GM12878 (cell line): ENCODE results near the gene LENEP. TPM values are rescaled to one million over a fixed set of nuclear protein-coding genes. Genes with fewer than 3 reads are reported as not detected.

Source experiments
- ATAC-seq: fragments of 200-7000 bp; cut with Tn5 transposase; 3 replicates; pipeline ENCODE4 v1.9.1; 2020; ENCODE audit warnings: mild to moderate bottlenecking, moderate library complexity
- Bru-seq: library from RNA; stranded (reverse); fragments of 400-500 nt; gene quantifications from one replicate; lab custom pipeline; 2021; lab: Mats Ljungman, UMichigan
- BruChase-seq, 2 experiments: library from RNA; stranded (reverse); fragments of 400-500 nt; gene quantifications; one replicate each; lab custom pipeline; 2021; lab: Mats Ljungman, UMichigan
- BruUV-seq: library from RNA; stranded (reverse); fragments of 400-500 nt; replicated peaks from 2 replicates; lab custom pipeline; 2021; lab: Mats Ljungman, UMichigan
- CTCF ChIA-PET: fragments of 300-600 bp; sonication (Branson Sonifier 250); formaldehyde crosslinking; extraction: SDS; loops from one replicate; lab custom pipeline; 2021; ENCODE audit warnings: inconsistent platforms; lab: Yijun Ruan, JAX
- POLR2A ChIA-PET: fragments of 350-600 bp; formaldehyde crosslinking; extraction: SDS; loops from one replicate; lab custom pipeline; 2021; ENCODE audit warnings: inconsistent platforms; lab: Charles Lee
- RAD21 ChIA-PET: fragments of 300-600 bp; sonication (Branson Sonifier 250); formaldehyde crosslinking; loops from one replicate; lab custom pipeline; 2023; ENCODE audit warnings: antibody characterized with exemption; ENCODE audit not compliant: unreplicated experiment; lab: Charles Lee
- SMC1A ChIA-PET: fragments of 300-600 bp; sonication (Branson Sonifier 250); formaldehyde crosslinking; loops from one replicate; lab custom pipeline; 2023; ENCODE audit not compliant: unreplicated experiment, uncharacterized antibody; lab: Charles Lee
- DNase-seq: peaks from one replicate; pipeline ENCODE4 v3.0.0-alpha.2; 2011; ENCODE audit warnings: low read depth, low spot score
- FAIRE-seq: peaks from 3 replicates; lab custom pipeline; 2011; peaks lifted over from hg19 to GRCh38; lab: Jason Lieb, UNC
- H2AFZ ChIP-seq: 2 replicates; pipeline ENCODE4 v1.6.0; 2011; ENCODE audit warnings: low read depth, low read length, control low read depth; ENCODE audit not compliant: control insufficient read depth
- H3K27ac ChIP-seq: 2 replicates; pipeline ENCODE4 v1.5.1; 2011; ENCODE audit warnings: control low read depth; ENCODE audit not compliant: control insufficient read depth, insufficient read depth
- H3K27me3 ChIP-seq, 2 experiments: replicated peaks in 1 of 2; 2 replicates each; pipeline versions ENCODE4 v1.6.0 to v1.6.1; 2011; ENCODE audit warnings: low read length in 1 of 2; ENCODE audit not compliant: control insufficient read depth in 2 of 2, insufficient read depth in 2 of 2
- H3K36me3 ChIP-seq, 2 experiments: 2 replicates each; pipeline ENCODE4 v1.5.1; 2011; ENCODE audit warnings: low read length in 1 of 2; ENCODE audit not compliant: control insufficient read depth in 2 of 2, insufficient read depth in 2 of 2
- H3K4me1 ChIP-seq: 2 replicates; pipeline ENCODE4 v1.6.1; 2011; ENCODE audit warnings: mild to moderate bottlenecking, low read length, moderate library complexity, mixed read lengths; ENCODE audit not compliant: control insufficient read depth, insufficient read depth
- H3K4me2 ChIP-seq: 2 replicates; pipeline ENCODE4 v1.6.0; 2011; ENCODE audit warnings: control low read depth; ENCODE audit not compliant: control insufficient read depth, insufficient read depth
- H3K4me3 ChIP-seq: fragments of 200-600 bp; sonication (generic); 2 replicates; pipeline ENCODE4 v1.5.1; 2016
- H3K79me2 ChIP-seq: 2 replicates; pipeline ENCODE4 v1.6.0; 2011; ENCODE audit warnings: low read length; ENCODE audit not compliant: control insufficient read depth, insufficient read depth
- H3K9ac ChIP-seq: 2 replicates; pipeline ENCODE4 v1.8.0; 2011; ENCODE audit warnings: low read length, control low read depth, mixed read lengths; ENCODE audit not compliant: control insufficient read depth, insufficient read depth
- H3K9me3 ChIP-seq: replicated peaks from 3 replicates; pipeline ENCODE4 v1.5.1; 2011; ENCODE audit warnings: mild to moderate bottlenecking, low read length; ENCODE audit not compliant: control insufficient read depth, insufficient read depth
- H4K20me1 ChIP-seq: 2 replicates; pipeline ENCODE4 v1.6.0; 2011; ENCODE audit not compliant: control insufficient read depth, insufficient read depth
- ATF7 ChIP-seq: fragments of 450-650 bp; IDR thresholded peaks from 2 replicates; pipeline ENCODE4 v1.6.1; 2016; ENCODE audit warnings: low read depth, mild to moderate bottlenecking
- E2F8 ChIP-seq: fragments of 450-650 bp; IDR thresholded peaks from 2 replicates; pipeline ENCODE4 v1.6.1; 2018; ENCODE audit warnings: mild to moderate bottlenecking, low read depth, moderate library complexity; ENCODE audit not compliant: partially characterized antibody
- IKZF2 ChIP-seq, 2 experiments: fragments of 450-650 bp; IDR thresholded peaks; 2 replicates each; pipeline ENCODE4 v1.6.1; 2017; ENCODE audit warnings: mild to moderate bottlenecking in 2 of 2, moderate library complexity in 2 of 2
- MYB ChIP-seq: fragments of 150-350 bp; IDR thresholded peaks from 2 replicates; pipeline ENCODE4 v1.6.1; 2014; ENCODE audit warnings: mild to moderate bottlenecking, low read depth, low read length, borderline replicate concordance
- NBN ChIP-seq: fragments of 450-650 bp; IDR thresholded peaks from 2 replicates; pipeline ENCODE4 v1.6.1; 2016
- RBBP5 ChIP-seq: fragments of 200-600 bp; sonication (generic); conservative IDR thresholded peaks from 2 replicates; pipeline ENCODE4 v1.6.1; 2016
- RCOR1 ChIP-seq: conservative IDR thresholded peaks from 2 replicates; pipeline ENCODE4 v1.6.1; 2012; ENCODE audit warnings: low read depth, low read length, improper control_type of control experiment
- ZNF622 ChIP-seq: fragments of 450-650 bp; IDR thresholded peaks from 2 replicates; pipeline ENCODE4 v1.6.1; 2017; ENCODE audit warnings: mild to moderate bottlenecking, inconsistent platforms
- WGBS: methylation state at CpG from one replicate; pipeline ENCODE4 v1.1.6; 2016; ENCODE audit warnings: low lambda C conversion rate; ENCODE audit not compliant: insufficient replicate concordance, insufficient coverage; ENCODE audit errors: missing lambda C conversion rate; 5-methylcytosine and 5-hydroxymethylcytosine counted together
- in situ Hi-C: fragments of 300-500 bp; cut with MboI; formaldehyde crosslinking; loops from 9 replicates; pipeline ENCODE4 v1.14.3; 2018; ENCODE audit warnings: mixed read lengths
- intact Hi-C: fragments of 100-400 bp; cut with micrococcal nuclease; formaldehyde crosslinking; loops from one replicate; pipeline ENCODE4 v1.14.2; 2022; ENCODE audit not compliant: unreplicated experiment
- long read RNA-seq, 2 experiments: library from polyadenylated mRNA; unstranded; transcript quantifications; one replicate each; pipeline ENCODE4 v2.0.0, GENCODE V29; 2019 to 2020
- polyA minus RNA-seq, 3 experiments: library from RNA; depleted of rRNA, polyadenylated mRNA; stranded (reverse); fragments of >200 nt; gene quantifications; 2 replicates each; pipeline ENCODE4 v1.2.3, GENCODE V29; 2011
- polyA plus RNA-seq, 11 experiments: library from polyadenylated mRNA; depleted of rRNA in 4 of 11; unstranded in 6 of 11; stranded (reverse) in 5 of 11; fragments of >200 nt; fragmentation: Nextera tagmentation in 4 of 11; fragmentation: Illumina TruSeq in 1 of 11; extraction: Ambion mirVana in 4 of 11; extraction: Trizol in 1 of 11; gene quantifications; 1 replicate in 1 of 11; 2 replicates in 10 of 11; pipeline versions ENCODE4 v1.2.1 to v1.2.3, GENCODE V29; 2011 to 2016; ENCODE audit warnings: inconsistent platforms in 2 of 11, missing spikeins in 2 of 11, low read depth in 1 of 11
- total RNA-seq, 4 experiments: library from RNA; depleted of rRNA in 3 of 4; stranded (reverse); fragments of >200 nt in 3 of 4; fragmentation: Illumina TruSeq in 1 of 4; extraction: Trizol in 1 of 4; gene quantifications; 2 replicates each; pipeline versions ENCODE4 v1.2.1 to v1.2.3, GENCODE V29; 2013 to 2021

LENEP gene, protein sequence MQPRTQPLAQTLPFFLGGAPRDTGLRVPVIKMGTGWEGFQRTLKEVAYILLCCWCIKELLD
- total RNA-seq (2013; cell fraction: nucleolus; rRNA removed), result 2.4 and 3.5 TPM in 2 replicates
- total RNA-seq (2014; rRNA removed) (0.93 and 1.1 TPM in 2 replicates), total RNA-seq (2014; rRNA removed; fragmentation: Illumina TruSeq; extraction: Trizol) (0.27 and 0.88 TPM in 2 replicates), total RNA-seq (2021) (0.40 and 0.64 TPM in 2 replicates), polyA plus RNA-seq (2011; rRNA removed) (not detected in 2 replicates), polyA plus RNA-seq (2014; fragmentation: Illumina TruSeq; extraction: Trizol) (not detected in 2 replicates), polyA plus RNA-seq (2014; fragmentation: Nextera tagmentation; extraction: Ambion mirVana) (not detected), polyA plus RNA-seq (2014; rRNA removed) (not detected in 2 replicates), polyA plus RNA-seq (2016; fragmentation: Nextera tagmentation; extraction: Ambion mirVana) (not detected), polyA minus RNA-seq (2011; rRNA and poly(A)+ RNA removed) (2.0 and 2.7 TPM in 2 replicates), Bru-seq, nascent RNA (percentile 36 among the genes with signal in this experiment), BruChase-seq, experiment 1, labeled RNA remaining after a 6-hour chase (percentile 40 among the genes with signal in this experiment), BruChase-seq, experiment 2, labeled RNA remaining after a 2-hour chase (percentile 20 among the genes with signal in this experiment)
- not detected for polyA plus RNA-seq (2011; ENCODE audit: low read depth)
- polyA plus RNA-seq (2011; cell fraction: cytosol; rRNA removed), result not detected in 2 replicates
- polyA plus RNA-seq (2011; cell fraction: nucleus; rRNA removed), result 0.25 and 0.92 TPM in 2 replicates
- polyA plus RNA-seq (2012), result not detected in 2 replicates
- polyA minus RNA-seq (2011; cell fraction: cytosol; rRNA and poly(A)+ RNA removed), result not detected in 2 replicates
- 2.2 and 3.1 TPM in 2 replicates for polyA minus RNA-seq (2011; cell fraction: nucleus; rRNA and poly(A)+ RNA removed)
- long read RNA-seq, experiment 1, result 0 reads
- long read RNA-seq, experiment 2, result 0 reads

GRCh38 chr1:154993572-154994268 lies at the start of gene LENEP:
LENEP (plus strand) TSS chr1:154993586; CDS start chr1:154993608, 22 bp downstream.
- FAIRE-seq (no peak), ATAC-seq (no peak), DNase-seq (no peak)
- Histone ChIP-seq H3K9ac (no peak within 1 kb of the TSS), H3K79me2 (no peaks in the 10 kb centered on the region; the same call in 1 of the 2 replicates), H3K9me3 (no peaks in the 10 kb centered on the region), H2AFZ (no peak within 1 kb of the TSS), H4K20me1 (no peaks in the 10 kb centered on the region), H3K36me3 (peaks cover 3 to 8% of the 10 kb centered on the region in 2 experiments; a peak in 2 of 4 replicates), H3K4me1 (peaks cover 12% of the 10 kb centered on the region), H3K27me3 (no peaks in the 10 kb centered on the region), H3K27ac (no peak within 1 kb of the TSS), H3K4me2 (no peak within 1 kb of the TSS), H3K4me3 (no peak within 1 kb of the TSS)
- POLR2A ChIA-PET, result interaction anchor here (0.9 to 1.4 kb wide), 2 partner anchors 11 to 20 kb away, joined by 4 to 8 read pairs; partner anchors contain the start of genes CKS1B and FLAD1
- TF ChIP-seq RCOR1, result no peak
- no peak for TF ChIP-seq ATF7
- no peak for TF ChIP-seq MYB
- TF ChIP-seq IKZF2 (IDR thresholded peaks at IDR 0.05), result no peak
- TF ChIP-seq RBBP5, result no peak
- no peak for TF ChIP-seq NBN
- no peak for TF ChIP-seq E2F8
- no peak for TF ChIP-seq ZNF622
- in situ Hi-C loops, result no loop called here
- SMC1A ChIA-PET, result interaction anchor here (0.6 to 8.1 kb wide), 6 partner anchors 10 to 512 kb away, joined by 3 to 69 read pairs (median 4); partner anchors contain the start of gene FLAD1
- WGBS, result 74% methylated on average over 8 of the region's 8 CpGs
- CTCF ChIA-PET, result interaction anchor here (0.5 to 11.0 kb wide), 10 partner anchors 15 to 300 kb away, joined by 3 to 226 read pairs (median 6); partner anchors contain the start of genes CKS1B, FLAD1, PBXIP1 and PYGO2
- no TSS peak for BruUV-seq
- RAD21 ChIA-PET, result interaction anchor here (1.5 kb wide), 1 partner anchor 10 kb away, joined by 9 read pairs; the partner anchor contains the start of gene FLAD1
- intact Hi-C loops, result no loop called here
